Osteocyte (in vitro differentiated cells): ENCODE measurements around the gene FARS2. TPM values are rescaled to one million over a fixed set of nuclear protein-coding genes. Genes with fewer than 3 reads are reported as not detected.

Experiments used
- DNase-seq: peaks from one replicate; pipeline ENCODE4 v3.0.0; 2021; ENCODE audit warnings: mixed read lengths; ENCODE audit not compliant: unreplicated experiment; ENCODE audit errors: extremely low spot score
- H3K27ac Mint-ChIP-seq: one replicate; pipeline ENCODE4 v1.8.0; 2021; ENCODE audit warnings: mild to moderate bottlenecking, mixed read lengths; ENCODE audit not compliant: unreplicated experiment
- H3K27me3 Mint-ChIP-seq: one replicate; pipeline ENCODE4 v1.8.0; 2021; ENCODE audit warnings: mixed read lengths; ENCODE audit not compliant: unreplicated experiment
- H3K36me3 Mint-ChIP-seq: one replicate; pipeline ENCODE4 v1.8.0; 2021; ENCODE audit warnings: mixed read lengths; ENCODE audit not compliant: unreplicated experiment
- H3K4me1 Mint-ChIP-seq: one replicate; pipeline ENCODE4 v1.8.0; 2021; ENCODE audit warnings: mixed read lengths; ENCODE audit not compliant: unreplicated experiment
- H3K4me3 Mint-ChIP-seq: one replicate; pipeline ENCODE4 v1.8.0; 2021; ENCODE audit warnings: mild to moderate bottlenecking, moderate library complexity, mixed read lengths; ENCODE audit not compliant: unreplicated experiment
- H3K9me3 Mint-ChIP-seq: one replicate; pipeline ENCODE4 v1.8.0; 2021; ENCODE audit warnings: mixed read lengths; ENCODE audit not compliant: unreplicated experiment
- total RNA-seq: library from RNA; stranded (reverse); gene quantifications from 2 replicates; pipeline ENCODE4 v1.2.1, GENCODE V29; 2021
- TF ChIP-seq, protein P1 (sequence below): fragments of 200-600 bp; sonication (generic); IDR thresholded peaks from 2 replicates; pipeline ENCODE4 v1.5.0; 2021; ENCODE audit warnings: antibody characterized with exemption, mild to moderate bottlenecking, moderate library complexity

The FARS2 gene
- total RNA-seq, 1 donor from 2014 or later: 17.4 TPM

- no peak for DNase-seq
- Mint-ChIP-seq H3K9me3 (no peaks in the 10 kb centered on the region), H3K36me3 (no peaks in the 10 kb centered on the region)
Measured at GRCh38 chr6:5357486-5357885, 96.2 kb downstream of the FARS2 start.

DNA sequence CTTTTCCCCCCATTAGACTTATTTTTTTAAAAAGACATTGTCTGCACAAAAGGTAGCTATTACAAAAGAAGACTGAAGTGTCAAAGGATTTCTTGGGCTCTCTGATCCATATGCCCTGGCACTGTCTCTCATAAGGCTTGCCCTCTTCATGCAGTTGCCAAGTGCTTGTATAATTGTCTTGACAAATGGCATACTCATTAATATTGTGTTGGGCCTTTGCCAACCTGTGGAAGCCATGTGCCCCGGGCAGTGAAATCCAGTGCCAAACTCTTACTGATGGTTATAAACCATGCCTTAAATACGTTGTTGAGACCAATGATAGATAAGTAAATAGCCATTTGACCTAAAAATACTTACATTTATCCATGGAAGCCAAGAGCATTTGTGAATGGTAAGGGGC is 98.1 kb downstream of the FARS2 start:
- Mint-ChIP-seq H3K9me3 (no peaks in the 10 kb centered on the region), H3K27me3 (no peaks in the 10 kb centered on the region), H3K4me1 (no peaks in the 10 kb centered on the region), H3K36me3 (no peaks in the 10 kb centered on the region), H3K27ac (no peak overlapping the region), H3K4me3 (no peak overlapping the region)
- TF ChIP-seq, protein P1, sequence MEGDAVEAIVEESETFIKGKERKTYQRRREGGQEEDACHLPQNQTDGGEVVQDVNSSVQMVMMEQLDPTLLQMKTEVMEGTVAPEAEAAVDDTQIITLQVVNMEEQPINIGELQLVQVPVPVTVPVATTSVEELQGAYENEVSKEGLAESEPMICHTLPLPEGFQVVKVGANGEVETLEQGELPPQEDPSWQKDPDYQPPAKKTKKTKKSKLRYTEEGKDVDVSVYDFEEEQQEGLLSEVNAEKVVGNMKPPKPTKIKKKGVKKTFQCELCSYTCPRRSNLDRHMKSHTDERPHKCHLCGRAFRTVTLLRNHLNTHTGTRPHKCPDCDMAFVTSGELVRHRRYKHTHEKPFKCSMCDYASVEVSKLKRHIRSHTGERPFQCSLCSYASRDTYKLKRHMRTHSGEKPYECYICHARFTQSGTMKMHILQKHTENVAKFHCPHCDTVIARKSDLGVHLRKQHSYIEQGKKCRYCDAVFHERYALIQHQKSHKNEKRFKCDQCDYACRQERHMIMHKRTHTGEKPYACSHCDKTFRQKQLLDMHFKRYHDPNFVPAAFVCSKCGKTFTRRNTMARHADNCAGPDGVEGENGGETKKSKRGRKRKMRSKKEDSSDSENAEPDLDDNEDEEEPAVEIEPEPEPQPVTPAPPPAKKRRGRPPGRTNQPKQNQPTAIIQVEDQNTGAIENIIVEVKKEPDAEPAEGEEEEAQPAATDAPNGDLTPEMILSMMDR: no peak
- no peak for DNase-seq

More at GRCh38 chr6:5357486-5357885, 96.2 kb downstream of the FARS2 start:
- TF ChIP-seq, protein P1: no peak
- no peak overlapping the region for H3K27ac Mint-ChIP-seq
- H3K27me3 Mint-ChIP-seq: no peaks in the 10 kb centered on the region
- H3K4me1 Mint-ChIP-seq: no peaks in the 10 kb centered on the region
- no peak overlapping the region for H3K4me3 Mint-ChIP-seq

GRCh38 chr6:5361396-5361795 is 100.1 kb downstream of the FARS2 start:
- Mint-ChIP-seq H3K4me3 (no peak overlapping the region), H3K27ac (no peak overlapping the region), H3K36me3 (no peaks in the 10 kb centered on the region), H3K27me3 (no peaks in the 10 kb centered on the region), H3K9me3 (no peaks in the 10 kb centered on the region), H3K4me1 (no peaks in the 10 kb centered on the region)
- TF ChIP-seq, protein P1: no peak
- DNase-seq: no peak

DNA sequence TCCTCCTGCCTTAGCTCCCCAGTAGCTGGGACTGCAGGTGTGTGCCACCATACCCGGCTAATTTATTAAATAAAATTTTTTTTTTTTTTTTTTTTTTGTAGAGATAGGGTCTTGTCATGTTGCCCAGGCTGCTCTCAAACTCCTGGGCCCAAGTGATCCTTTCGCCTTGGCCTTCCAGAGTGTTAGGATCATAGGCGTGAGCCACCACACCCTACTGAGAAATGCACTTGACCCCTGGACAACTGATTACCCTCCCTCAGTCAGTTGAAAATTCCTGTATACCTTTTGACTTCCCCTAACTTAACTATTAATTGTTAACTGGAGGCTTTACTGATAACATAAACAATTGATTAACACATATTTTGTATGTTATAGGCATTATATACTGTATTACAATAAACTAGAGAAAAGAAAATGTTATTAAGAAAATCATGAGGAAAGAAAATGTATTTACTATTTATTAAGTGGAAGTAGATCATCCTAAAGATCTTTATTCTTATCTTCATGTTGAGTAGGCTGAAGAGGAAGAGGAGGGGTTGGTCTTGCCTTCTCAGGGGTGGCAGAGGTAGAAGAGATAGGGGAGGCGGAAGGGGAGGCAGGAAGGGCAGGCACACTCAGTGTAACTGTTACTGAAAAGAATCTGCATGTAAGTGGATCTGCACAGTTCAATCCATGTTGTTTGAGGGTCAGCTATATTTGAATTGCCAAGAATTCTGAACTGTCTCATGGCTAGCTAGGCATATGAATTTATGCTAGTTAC is 104.3 kb downstream of the FARS2 start:
- H3K27me3 Mint-ChIP-seq: no peaks in the 10 kb centered on the region
- TF ChIP-seq, protein P1: no peak
- DNase-seq: no peak
- no peak overlapping the region for H3K27ac Mint-ChIP-seq
- H3K4me3 Mint-ChIP-seq: no peak overlapping the region
- no peaks in the 10 kb centered on the region for H3K36me3 Mint-ChIP-seq
- no peaks in the 10 kb centered on the region for H3K9me3 Mint-ChIP-seq
- H3K4me1 Mint-ChIP-seq: no peaks in the 10 kb centered on the region

GRCh38 chr6:5366941-5367340 is 105.6 kb downstream of the FARS2 start:
- H3K4me1 Mint-ChIP-seq: no peaks in the 10 kb centered on the region

More at GRCh38 chr6:5366941-5367340, 105.6 kb downstream of the FARS2 start:
- TF ChIP-seq, protein P1: no peak
- Mint-ChIP-seq H3K27ac (no peak overlapping the region), H3K36me3 (no peaks in the 10 kb centered on the region), H3K27me3 (no peaks in the 10 kb centered on the region), H3K4me3 (no peak overlapping the region), H3K9me3 (no peaks in the 10 kb centered on the region)
- DNase-seq: no peak
